Measurements from ENCODE around the gene AK2.

- TF ChIP-seq CTCF (IDR thresholded peaks at IDR 0.05) (no peak), POLR2AphosphoS5 (IDR thresholded peaks at IDR 0.05) (no peak)
Observed at GRCh38 chr1:33005117-33005837, 31.4 kb downstream of the AK2 start.

Measured in esophagus muscularis mucosa (tissue), 3 donors.